Liver (tissue), 9 donors: ENCODE data around the gene LIMS1. TPM values are rescaled to one million over a fixed set of nuclear protein-coding genes. Genes with fewer than 3 reads are reported as not detected.
"Not testable (repeated sequence)": the region's sequence is repeated elsewhere in the genome, so short reads cannot be mapped to it uniquely, and the experiment has no call there.

Experiments used
- DNase-seq: peaks from one replicate; pipeline ENCODE4 v3.0.0-alpha.2; 2017; ENCODE audit warnings: low spot score
- H3K27ac ChIP-seq, 2 donors: one replicate each; pipeline ENCODE4 v1.7.0; 2013; ENCODE audit warnings: inconsistent platforms in 2 of 2, low read length in 2 of 2, control low read depth in 1 of 2, low read depth in 1 of 2, mild to moderate bottlenecking in 1 of 2
- H3K27me3 ChIP-seq, 4 donors: one replicate each; pipeline versions ENCODE4 v1.6.1 to v1.7.0; 2013; ENCODE audit warnings: low read length in 3 of 4, inconsistent platforms in 1 of 4, mild to moderate bottlenecking in 1 of 4, moderate library complexity in 1 of 4; ENCODE audit not compliant: control insufficient read depth in 4 of 4, insufficient read depth in 4 of 4
- H3K36me3 ChIP-seq, 4 donors: one replicate each; pipeline versions ENCODE4 v1.6.1 to v1.7.0; 2013; ENCODE audit warnings: low read length in 3 of 4, mild to moderate bottlenecking in 3 of 4, low read depth in 1 of 4, moderate library complexity in 1 of 4; ENCODE audit not compliant: control insufficient read depth in 4 of 4, insufficient read depth in 3 of 4
- H3K4me1 ChIP-seq, 4 donors: one replicate each; pipeline versions ENCODE4 v1.6.1 to v1.7.0; 2013; ENCODE audit warnings: low read length in 3 of 4, mild to moderate bottlenecking in 3 of 4, moderate library complexity in 1 of 4; ENCODE audit not compliant: control insufficient read depth in 4 of 4, insufficient read depth in 4 of 4
- H3K4me3 ChIP-seq, 3 donors: one replicate each; pipeline versions ENCODE4 v1.6.1 to v1.7.0; 2013; ENCODE audit warnings: low read length in 3 of 3, control low read depth in 1 of 3, low read depth in 1 of 3, mild to moderate bottlenecking in 1 of 3
- H3K9ac ChIP-seq, 2 donors: one replicate each; pipeline ENCODE4 v1.7.0; 2013; ENCODE audit warnings: low read length in 2 of 2, mild to moderate bottlenecking in 2 of 2, moderate library complexity in 2 of 2, control low read depth in 1 of 2, low read depth in 1 of 2
- H3K9me3 ChIP-seq, 4 donors: one replicate each; pipeline versions ENCODE4 v1.6.1 to v1.7.0; 2013; ENCODE audit warnings: low read length in 3 of 4; ENCODE audit not compliant: control insufficient read depth in 4 of 4
- ATF3 ChIP-seq: IDR thresholded peaks from 2 replicates; pipeline ENCODE4 v1.6.1; 2016; ENCODE audit warnings: antibody characterized with exemption
- CTCF ChIP-seq: fragments of 150-350 bp; IDR thresholded peaks from 2 replicates; pipeline ENCODE4 v1.5.1; 2017; ENCODE audit warnings: improper control_type of control experiment, low read depth, low read length; ENCODE audit not compliant: missing input control
- EGR1 ChIP-seq, 2 donors: IDR thresholded peaks; 2 replicates each; pipeline ENCODE4 v1.6.1; 2016 to 2018; ENCODE audit warnings: antibody characterized with exemption in 2 of 2, low read depth in 2 of 2
- FOXA1 ChIP-seq: IDR thresholded peaks from 2 replicates; pipeline ENCODE4 v1.6.1; 2016; ENCODE audit warnings: antibody characterized with exemption
- FOXA2 ChIP-seq: IDR thresholded peaks from 2 replicates; pipeline ENCODE4 v1.6.1; 2016; ENCODE audit warnings: antibody characterized with exemption
- GABPA ChIP-seq, 2 donors: IDR thresholded peaks in 1 of 2; conservative IDR thresholded peaks in 1 of 2; 2 replicates each; pipeline ENCODE4 v1.6.1; 2016; ENCODE audit warnings: antibody characterized with exemption in 2 of 2, mild to moderate bottlenecking in 1 of 2, moderate library complexity in 1 of 2
- HNF4A ChIP-seq, 2 donors: conservative IDR thresholded peaks; 2 replicates each; pipeline ENCODE4 v1.6.1; 2016; ENCODE audit warnings: antibody characterized with exemption in 2 of 2, mild to moderate bottlenecking in 2 of 2
- HNF4G ChIP-seq: IDR thresholded peaks from 2 replicates; pipeline ENCODE4 v1.6.1; 2016; ENCODE audit warnings: antibody characterized with exemption
- JUND ChIP-seq, 2 donors: IDR thresholded peaks; 2 replicates each; pipeline ENCODE4 v1.6.1; 2016; ENCODE audit warnings: antibody characterized with exemption in 2 of 2
- MAX ChIP-seq: IDR thresholded peaks from 2 replicates; pipeline ENCODE4 v1.6.1; 2016; ENCODE audit warnings: antibody characterized with exemption
- NR2F2 ChIP-seq: IDR thresholded peaks from 2 replicates; pipeline ENCODE4 v1.6.1; 2016; ENCODE audit warnings: antibody characterized with exemption
- RAD21 ChIP-seq, 2 donors: IDR thresholded peaks; 2 replicates each; pipeline ENCODE4 v1.6.1; 2016; ENCODE audit warnings: antibody characterized with exemption in 2 of 2, mild to moderate bottlenecking in 2 of 2
- REST ChIP-seq: IDR thresholded peaks from 2 replicates; pipeline ENCODE4 v1.6.1; 2016; ENCODE audit warnings: antibody characterized with exemption, mild to moderate bottlenecking
- RXRA ChIP-seq, 2 donors: IDR thresholded peaks; 2 replicates each; pipeline ENCODE4 v1.6.1; 2017 to 2018; ENCODE audit warnings: antibody characterized with exemption in 2 of 2, mild to moderate bottlenecking in 1 of 2
- SP1 ChIP-seq: IDR thresholded peaks from 2 replicates; pipeline ENCODE4 v1.6.1; 2018; ENCODE audit warnings: antibody characterized with exemption, mild to moderate bottlenecking
- TAF1 ChIP-seq: conservative IDR thresholded peaks from 2 replicates; pipeline ENCODE4 v1.6.1; 2016; ENCODE audit warnings: antibody characterized with exemption, mild to moderate bottlenecking
- YY1 ChIP-seq: IDR thresholded peaks from 2 replicates; pipeline ENCODE4 v1.6.1; 2016; ENCODE audit warnings: antibody characterized with exemption, mild to moderate bottlenecking
- ZBTB33 ChIP-seq: IDR thresholded peaks from 2 replicates; pipeline ENCODE4 v1.6.1; 2016; ENCODE audit warnings: antibody characterized with exemption
- WGBS: extraction: QIAGEN DNeasy Blood & Tissue Kit; methylation state at CpG from one replicate; pipeline ENCODE4 v1.1.7; 2013; 5-methylcytosine and 5-hydroxymethylcytosine counted together
- polyA plus RNA-seq, 2 donors: library from polyadenylated mRNA; stranded (reverse) in 1 of 2; unstranded in 1 of 2; fragments of 200-250 nt in 1 of 2; fragments of >200 nt in 1 of 2; fragmentation: Nextera tagmentation in 1 of 2; extraction: Ambion mirVana in 1 of 2; gene quantifications; one replicate each; pipeline versions ENCODE4 v1.2.1 to v1.2.3, GENCODE V29; 2013 to 2015
- total RNA-seq, 2 donors: library from RNA; depleted of rRNA; stranded (reverse); fragments of >200 nt; gene quantifications; one replicate each; pipeline ENCODE4 v1.2.3, GENCODE V29; 2014
- donor health status: healthy.
- donor health status: healthy.
- donor health status: healthy.
- donor health status: healthy.
- donor health status: healthy.

Gene LIMS1
- total and polyA plus RNA-seq, 4 donors = 10.2 to 37.1 (median 22.1) TPM

- TF ChIP-seq CTCF (no peak), ZBTB33 (no peak)
Observed at GRCh38 chr2:108491848-108492247, 42.4 kb upstream of the LIMS1 start (continued).

GRCh38 chr2:108492364-108492763 is 41.9 kb upstream of the LIMS1 start:
- H3K27me3 ChIP-seq = no peaks in the 10 kb centered on the region
- peaks cover 5 to 26% (median 23%) of the 10 kb centered on the region in 4 donors for H3K36me3 ChIP-seq
- no peaks in the 10 kb centered on the region for H3K9me3 ChIP-seq
- DNase-seq = no peak
- TF ChIP-seq REST = no peak
- TF ChIP-seq ATF3 = no peak
- TF ChIP-seq ZBTB33 = no peak
- TF ChIP-seq CTCF = no peak
- no peak for TF ChIP-seq YY1
- no peak for TF ChIP-seq FOXA1
- no peak for TF ChIP-seq EGR1 (IDR thresholded peaks at IDR 0.05; ENCODE audit: low read depth in 2 of 2)
- no peak for TF ChIP-seq TAF1
- no peak for TF ChIP-seq GABPA (IDR thresholded peaks at IDR 0.05 in 1 of 2, conservative IDR thresholded peaks at IDR 0.05 in 1 of 2)
- no peak for TF ChIP-seq RAD21 (IDR thresholded peaks at IDR 0.05)
- TF ChIP-seq RXRA (IDR thresholded peaks at IDR 0.05) = no peak
- no peak for TF ChIP-seq HNF4G
- TF ChIP-seq MAX = no peak
- no peak for TF ChIP-seq FOXA2
- no peak for TF ChIP-seq SP1
- TF ChIP-seq JUND (IDR thresholded peaks at IDR 0.05) = no peak
- TF ChIP-seq HNF4A (conservative IDR thresholded peaks at IDR 0.05) = no peak
- TF ChIP-seq NR2F2 = no peak
- 87% methylated on average over 4 of the region's 4 CpGs for WGBS
- H3K4me1 ChIP-seq = no peaks in the 10 kb centered on the region
- H3K9ac ChIP-seq = no peak overlapping the region
- no peak overlapping the region for H3K4me3 ChIP-seq
- no peak overlapping the region for H3K27ac ChIP-seq

GRCh38 chr2:108496167-108496566 is 38.1 kb upstream of the LIMS1 start:
- 89% methylated on average over 2 of the region's 3 CpGs for WGBS
- not testable (repeated sequence) for H3K4me1 ChIP-seq, H3K27ac ChIP-seq, H3K9me3 ChIP-seq, DNase-seq, H3K27me3 ChIP-seq, H3K9ac ChIP-seq, H3K4me3 ChIP-seq
- peaks cover 5 to 20% (median 12%) of the 10 kb centered on the region in 4 donors for H3K36me3 ChIP-seq
